Measurements from ENCODE around the gene DBNDD2.

Gene DBNDD2

DNA sequence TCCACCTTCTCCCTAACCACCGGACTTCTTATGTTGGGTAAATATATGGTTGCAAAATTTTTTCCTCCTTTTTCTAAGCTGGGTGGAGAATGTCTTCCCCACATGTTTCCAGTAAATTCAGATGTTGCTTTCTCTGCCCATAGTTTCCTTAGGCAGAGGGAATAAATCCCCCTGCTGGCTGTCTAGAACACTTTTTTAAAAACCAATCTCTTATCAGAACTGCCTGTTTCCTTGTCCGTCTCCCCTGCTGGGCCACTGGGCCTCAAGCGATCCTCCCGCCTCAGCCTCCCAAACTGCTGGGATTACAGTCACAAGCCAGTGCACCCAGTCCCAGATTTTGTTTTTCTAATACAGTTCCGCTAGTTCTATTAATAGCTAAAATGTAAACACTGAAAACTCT is 51.5 kb downstream of the DBNDD2 start:
- no peak for TF ChIP-seq POLR2A (IDR thresholded peaks at IDR 0.05; ENCODE audit: low read length)
- no peak for TF ChIP-seq GATA1 (IDR thresholded peaks at IDR 0.05; ENCODE audit: low read depth, low read length)
- DNase-seq = no peak

All from erythroblast (primary cell).